Endothelial cell of umbilical vein (primary cell): ENCODE measurements around the gene EXOSC9.

Experiments
- CTCF ChIP-seq, 2 donors: IDR thresholded peaks; 1 replicate in 1 of 2; 2 replicates in 1 of 2; pipeline ENCODE4 v1.5.1; 2011; ENCODE audit warnings: low read length in 2 of 2, mild to moderate bottlenecking in 2 of 2, moderate library complexity in 2 of 2, control low read depth in 1 of 2, inconsistent platforms in 1 of 2, low read depth in 1 of 2; ENCODE audit not compliant: insufficient read depth in 1 of 2; ENCODE audit errors: extremely low read depth in 1 of 2
- EZH2 ChIP-seq: IDR thresholded peaks from 2 replicates; pipeline ENCODE4 v1.6.1; 2012; ENCODE audit warnings: borderline replicate concordance, low read depth, mild to moderate bottlenecking, moderate library complexity, low read length, inconsistent platforms; ENCODE audit not compliant: severe bottlenecking
- FOS ChIP-seq: IDR thresholded peaks from 2 replicates; pipeline ENCODE4 v1.6.1; 2011; ENCODE audit warnings: mild to moderate bottlenecking, low read length, moderate library complexity, borderline replicate concordance; ENCODE audit not compliant: insufficient read depth
- POLR2A ChIP-seq: IDR thresholded peaks from 2 replicates; pipeline ENCODE4 v1.6.1; 2012; ENCODE audit warnings: low read depth, mild to moderate bottlenecking, control low read depth, low read length
- POLR2AphosphoS5 ChIP-seq: IDR thresholded peaks from 2 replicates; pipeline ENCODE4 v1.6.1; 2012; ENCODE audit warnings: low read depth, mild to moderate bottlenecking, control low read depth, low read length, moderate library complexity; ENCODE audit not compliant: insufficient read depth
- TF ChIP-seq, protein P1 (sequence below): IDR thresholded peaks from 2 replicates; pipeline ENCODE4 v1.6.1; 2011; ENCODE audit not compliant: insufficient read depth, insufficient read length

DNA sequence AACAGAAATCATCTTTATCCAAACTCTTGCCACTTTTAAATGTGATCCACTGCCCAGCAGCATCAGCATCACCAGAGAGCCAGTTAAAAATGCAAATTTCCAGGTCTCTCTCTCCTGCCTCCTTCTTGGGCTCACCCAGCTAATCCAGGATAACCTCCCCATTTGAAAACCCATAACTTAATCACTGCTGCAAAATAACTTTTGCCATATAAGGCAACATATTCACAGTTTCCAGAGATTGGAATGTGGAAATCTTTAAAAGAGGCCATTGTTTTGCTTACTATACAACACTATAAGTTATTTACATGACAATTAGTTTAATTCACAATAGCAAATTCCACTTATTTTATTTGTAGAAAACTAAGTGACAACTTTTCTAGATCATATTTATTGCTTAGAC, 4.8 kb upstream of the EXOSC9 start:
- TF ChIP-seq EZH2 (no peak), CTCF (IDR thresholded peaks at IDR 0.05; ENCODE audit: extremely low read depth in 1 of 2, insufficient read depth in 1 of 2, low read depth in 1 of 2, low read length in 2 of 2) (no peak), POLR2AphosphoS5 (no peak), POLR2A (no peak), FOS (no peak)
- TF ChIP-seq, protein P1, sequence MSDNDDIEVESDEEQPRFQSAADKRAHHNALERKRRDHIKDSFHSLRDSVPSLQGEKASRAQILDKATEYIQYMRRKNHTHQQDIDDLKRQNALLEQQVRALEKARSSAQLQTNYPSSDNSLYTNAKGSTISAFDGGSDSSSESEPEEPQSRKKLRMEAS = no peak
